Measurements from ENCODE around the gene GGA3.

DNA sequence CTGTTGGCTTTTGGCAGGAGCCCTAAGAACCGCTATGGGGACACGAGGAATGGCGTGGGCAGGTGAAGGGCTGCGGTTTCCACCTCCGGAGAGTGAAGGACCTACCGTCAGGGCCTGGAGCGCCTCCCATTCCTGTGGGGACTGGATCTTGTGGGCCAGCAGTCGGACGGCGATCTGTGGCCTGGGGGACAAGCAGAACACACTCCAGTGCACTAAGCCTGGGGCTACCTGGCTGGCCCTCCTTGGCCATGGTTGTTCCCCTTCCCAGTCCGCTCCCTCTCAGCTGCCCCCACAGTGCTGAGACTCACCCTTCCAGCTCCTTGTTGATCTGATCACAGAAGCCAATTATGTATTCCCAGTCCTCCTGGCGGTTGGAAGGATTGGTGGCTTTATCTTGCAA, 15.0 kb downstream of the GGA3 start:
- TF ChIP-seq CTCF (IDR thresholded peaks at IDR 0.05) (no peak), POLR2A (IDR thresholded peaks at IDR 0.05) (no peak)
